Subcutaneous adipose tissue (tissue), 4 donors: Measurements from ENCODE around the gene SRSF8. TPM values are rescaled to one million over a fixed set of nuclear protein-coding genes. Genes with fewer than 3 reads are reported as not detected.
"Not testable (repeated sequence)": the region's sequence is repeated elsewhere in the genome, so short reads cannot be mapped to it uniquely, and the experiment has no call there.

Source experiments
- CTCF ChIP-seq: fragments of 450-650 bp; IDR thresholded peaks from one replicate; pipeline ENCODE4 v1.5.1; 2016; ENCODE audit warnings: low read depth, mild to moderate bottlenecking, control low read depth, antibody characterized with exemption, moderate library complexity
- total RNA-seq, 4 donors: library from RNA; depleted of rRNA; stranded (reverse); fragments of >200 nt; gene quantifications; one replicate each; pipeline ENCODE4 v1.1.0, GENCODE V29; 2016

SRSF8 gene
- total RNA-seq, 4 donors from 2014 or later, result 25.8 to 33.7 (median 28.3) TPM

DNA sequence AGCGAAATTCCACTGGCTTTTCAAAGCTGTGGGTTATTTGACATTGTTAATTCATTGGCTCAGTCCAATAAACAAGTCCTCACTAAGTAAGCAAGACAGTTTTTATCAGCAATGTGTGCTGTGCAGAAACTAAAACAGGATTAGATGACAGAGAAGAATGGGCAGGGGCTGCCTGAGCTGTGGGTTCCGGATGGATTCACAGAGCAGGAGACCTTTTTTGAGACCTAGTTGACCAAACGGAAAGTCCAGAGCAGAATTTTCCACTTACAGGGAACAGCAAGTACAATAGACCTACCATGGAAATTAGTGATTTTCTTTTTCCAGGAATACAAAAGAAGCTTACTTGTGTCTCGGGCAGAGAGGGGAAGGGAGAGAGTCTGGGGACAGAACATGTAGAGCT is 22.7 kb upstream of the SRSF8 start:
- TF ChIP-seq CTCF, result no peak

- no peak for TF ChIP-seq CTCF
These were observed 20.9 kb upstream of the SRSF8 start for GRCh38 chr11:95045812-95046211.

- TF ChIP-seq CTCF, result not testable (repeated sequence)
These were observed 17.6 kb upstream of the SRSF8 start, which contains the start of gene KDM4F for GRCh38 chr11:95049122-95049521. Gene KDM4F (plus strand): TSS chr11:95049422.

- TF ChIP-seq CTCF, result no peak
These were observed 16.0 kb upstream of the SRSF8 start for GRCh38 chr11:95050595-95051202.

DNA sequence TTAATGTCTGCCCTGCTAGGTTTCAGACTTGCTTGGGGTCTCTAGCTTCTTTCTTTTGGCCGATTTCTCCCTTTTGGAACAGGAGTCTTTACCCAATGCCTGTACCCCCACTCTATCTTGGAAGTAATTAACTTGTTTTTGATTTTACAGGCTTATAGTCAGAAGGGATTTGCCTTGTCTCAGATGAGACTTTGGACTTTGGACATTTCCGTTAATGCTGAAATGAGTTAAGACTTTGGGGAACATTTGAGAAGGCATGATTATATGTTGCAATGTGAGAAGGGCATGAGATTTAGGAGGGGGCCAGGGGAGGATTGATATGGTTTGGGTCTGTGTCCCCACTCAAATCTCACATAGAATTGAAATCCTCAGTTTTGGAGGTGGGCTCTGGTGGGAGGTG is 12.4 kb upstream of the SRSF8 start:
- no peak for TF ChIP-seq CTCF

DNA sequence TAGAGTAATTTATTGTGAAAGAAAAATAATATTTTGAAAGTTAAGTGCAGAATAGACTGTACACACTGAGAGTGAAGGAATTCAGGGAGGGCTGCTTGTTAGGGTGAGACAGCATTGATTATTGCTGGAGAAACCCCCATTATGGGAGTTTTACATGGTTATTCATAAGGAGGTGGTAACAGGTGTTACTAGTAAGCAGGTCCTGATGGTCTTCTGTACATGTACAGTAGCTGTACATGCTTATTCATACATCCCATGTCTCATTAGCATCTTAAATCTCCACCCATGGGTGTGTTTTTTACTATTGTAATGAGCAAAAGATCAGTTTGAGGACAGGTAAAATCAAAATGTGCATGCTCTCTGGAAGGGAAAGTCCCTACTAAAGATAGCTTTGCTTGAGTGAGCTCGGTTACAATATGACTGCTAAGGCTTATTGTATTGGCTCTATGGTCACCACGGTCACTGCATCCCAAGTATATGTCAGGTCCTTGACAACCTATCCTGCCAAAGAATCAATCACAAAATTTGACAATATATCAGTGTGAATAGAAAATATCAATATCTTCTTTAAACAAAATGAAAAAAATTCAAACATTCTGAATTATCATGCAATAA is 11.3 kb upstream of the SRSF8 start:
- TF ChIP-seq CTCF, result no peak

GRCh38 chr11:95057959-95058358 is 8.8 kb upstream of the SRSF8 start:
- no peak for TF ChIP-seq CTCF
